ENCODE results near the gene MGST3. TPM values are rescaled to one million over a fixed set of nuclear protein-coding genes. Genes with fewer than 3 reads are reported as not detected.

MGST3 gene
- total RNA-seq, 4 donors from 2014 or later: 319 to 444 (median 396) TPM

DNA sequence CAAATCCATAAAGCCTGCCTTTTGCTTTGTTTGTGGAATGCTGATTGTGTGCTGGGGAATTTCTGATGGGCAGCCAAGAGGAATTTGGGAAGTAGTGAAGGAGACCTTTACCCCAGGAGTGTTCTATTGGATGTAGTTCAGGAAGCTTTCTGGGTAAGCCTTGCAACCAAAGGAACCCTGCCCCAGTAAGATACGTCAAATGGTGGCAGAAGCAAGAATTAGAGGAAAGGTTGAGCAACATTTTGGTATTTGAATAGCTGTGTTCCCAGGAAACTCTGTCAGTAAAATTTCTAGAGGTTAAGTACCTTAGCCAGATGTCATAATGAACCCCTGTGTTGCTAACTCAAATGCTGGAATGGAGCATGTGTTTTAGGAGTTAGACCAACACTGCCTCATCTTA, 6.4 kb downstream of the MGST3 start:
- TF ChIP-seq, protein P1, sequence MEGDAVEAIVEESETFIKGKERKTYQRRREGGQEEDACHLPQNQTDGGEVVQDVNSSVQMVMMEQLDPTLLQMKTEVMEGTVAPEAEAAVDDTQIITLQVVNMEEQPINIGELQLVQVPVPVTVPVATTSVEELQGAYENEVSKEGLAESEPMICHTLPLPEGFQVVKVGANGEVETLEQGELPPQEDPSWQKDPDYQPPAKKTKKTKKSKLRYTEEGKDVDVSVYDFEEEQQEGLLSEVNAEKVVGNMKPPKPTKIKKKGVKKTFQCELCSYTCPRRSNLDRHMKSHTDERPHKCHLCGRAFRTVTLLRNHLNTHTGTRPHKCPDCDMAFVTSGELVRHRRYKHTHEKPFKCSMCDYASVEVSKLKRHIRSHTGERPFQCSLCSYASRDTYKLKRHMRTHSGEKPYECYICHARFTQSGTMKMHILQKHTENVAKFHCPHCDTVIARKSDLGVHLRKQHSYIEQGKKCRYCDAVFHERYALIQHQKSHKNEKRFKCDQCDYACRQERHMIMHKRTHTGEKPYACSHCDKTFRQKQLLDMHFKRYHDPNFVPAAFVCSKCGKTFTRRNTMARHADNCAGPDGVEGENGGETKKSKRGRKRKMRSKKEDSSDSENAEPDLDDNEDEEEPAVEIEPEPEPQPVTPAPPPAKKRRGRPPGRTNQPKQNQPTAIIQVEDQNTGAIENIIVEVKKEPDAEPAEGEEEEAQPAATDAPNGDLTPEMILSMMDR (IDR thresholded peaks at IDR 0.05; ENCODE audit: low read depth): no peak

DNA sequence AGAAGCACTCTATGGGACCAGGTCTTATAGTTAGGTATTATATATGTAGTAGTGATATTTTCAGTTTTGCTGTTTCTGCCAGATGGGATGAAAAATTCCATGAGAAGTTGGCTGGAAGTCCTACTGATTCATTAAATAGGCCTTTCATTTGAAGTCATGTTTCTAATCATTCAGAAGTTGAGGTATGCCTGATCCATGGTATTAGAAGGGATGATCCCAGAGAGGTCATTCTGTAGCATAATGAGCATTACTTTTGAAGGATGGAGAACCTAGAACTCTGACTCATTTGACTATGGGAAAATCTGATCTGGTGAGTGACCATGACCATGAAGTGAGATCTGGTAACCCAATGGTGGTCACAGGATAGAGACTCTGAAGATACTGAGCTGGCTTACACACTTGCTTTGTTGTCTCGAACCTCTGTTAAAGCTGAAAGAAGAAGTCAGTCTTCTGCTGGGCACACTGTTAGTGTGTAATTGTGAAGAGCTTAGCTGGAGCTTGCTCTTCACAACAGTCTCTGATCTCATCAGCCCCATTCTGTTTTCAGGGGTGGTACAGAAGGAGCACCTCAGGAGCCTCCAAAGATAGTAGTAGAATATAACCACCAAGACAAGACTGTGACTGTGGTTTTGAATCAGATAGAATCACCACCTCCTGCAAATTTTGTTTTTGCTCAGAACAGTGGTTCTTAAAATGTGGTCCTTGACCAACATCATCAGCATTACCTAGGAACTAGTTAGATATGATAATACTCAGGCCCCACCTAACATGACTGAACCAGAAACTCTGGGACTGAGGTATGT, 9.0 kb downstream of the MGST3 start:
- TF ChIP-seq, protein P1 (IDR thresholded peaks at IDR 0.05; ENCODE audit: low read depth): no peak

DNA sequence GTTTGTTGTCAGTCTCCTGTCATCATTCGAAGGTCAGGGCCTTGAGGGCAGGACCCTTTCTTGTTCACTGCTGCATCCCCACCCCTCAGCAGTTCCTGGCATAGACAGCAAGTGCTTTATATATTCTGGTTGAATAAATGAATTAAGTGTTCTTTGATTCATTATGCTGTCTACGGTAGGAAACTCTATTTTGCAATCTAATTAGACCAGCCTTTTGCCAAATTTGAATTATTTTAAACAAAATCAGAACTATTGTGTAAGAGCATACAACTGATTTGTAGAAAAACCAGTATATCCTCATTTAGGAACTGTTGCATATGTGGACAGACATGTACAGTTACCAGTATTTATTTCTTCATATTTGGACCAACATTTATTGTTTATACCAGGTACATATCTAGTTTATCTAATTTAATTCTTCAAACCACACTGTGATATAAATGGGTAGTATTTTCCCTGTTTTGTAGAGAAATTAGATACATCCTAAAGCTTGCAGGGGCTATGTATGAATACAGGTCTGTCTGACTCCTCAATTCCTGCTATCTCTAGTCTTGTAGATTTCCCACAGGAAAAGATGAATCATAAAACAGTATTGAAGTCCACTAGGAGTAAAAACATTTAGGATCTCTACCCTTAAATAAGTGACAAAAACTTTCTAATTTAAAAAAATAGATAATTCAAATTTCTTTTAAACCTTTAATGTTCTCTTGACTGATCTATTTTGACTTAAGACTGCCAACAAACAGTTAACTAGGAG, 10.4 kb downstream of the MGST3 start:
- TF ChIP-seq, protein P1 (IDR thresholded peaks at IDR 0.05; ENCODE audit: low read depth): no peak

DNA sequence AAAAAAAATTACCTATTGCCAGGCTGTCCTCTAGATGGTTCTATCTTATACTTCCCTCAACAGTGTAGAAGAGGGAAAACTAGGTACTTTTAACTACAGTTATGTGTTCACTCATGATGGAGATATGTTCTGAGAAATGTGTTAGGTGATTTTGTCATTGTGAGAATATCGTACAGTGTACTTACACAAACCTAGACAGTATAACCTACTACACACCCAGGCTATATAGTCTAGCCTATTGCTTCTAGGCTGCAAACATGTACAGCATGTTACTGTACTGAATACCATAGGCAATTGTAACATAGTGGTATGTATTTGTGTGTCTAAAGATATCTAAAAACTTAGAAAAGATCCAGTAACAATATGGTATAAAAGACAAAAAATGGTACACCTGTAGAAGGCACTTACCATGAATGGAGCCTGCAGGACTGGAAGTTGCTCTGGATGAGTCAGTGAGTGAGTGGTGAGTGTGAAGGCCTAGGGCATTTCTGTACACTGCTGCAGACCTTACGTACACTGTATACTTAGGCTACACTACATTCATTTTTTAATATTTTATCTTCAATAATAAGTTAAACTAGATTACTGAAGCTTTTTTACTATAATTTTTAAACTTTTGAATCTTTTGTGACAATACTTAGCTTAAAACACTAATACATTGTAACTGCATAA, 13.2 kb downstream of the MGST3 start:
- TF ChIP-seq, protein P1 (IDR thresholded peaks at IDR 0.05; ENCODE audit: low read depth): no peak

DNA sequence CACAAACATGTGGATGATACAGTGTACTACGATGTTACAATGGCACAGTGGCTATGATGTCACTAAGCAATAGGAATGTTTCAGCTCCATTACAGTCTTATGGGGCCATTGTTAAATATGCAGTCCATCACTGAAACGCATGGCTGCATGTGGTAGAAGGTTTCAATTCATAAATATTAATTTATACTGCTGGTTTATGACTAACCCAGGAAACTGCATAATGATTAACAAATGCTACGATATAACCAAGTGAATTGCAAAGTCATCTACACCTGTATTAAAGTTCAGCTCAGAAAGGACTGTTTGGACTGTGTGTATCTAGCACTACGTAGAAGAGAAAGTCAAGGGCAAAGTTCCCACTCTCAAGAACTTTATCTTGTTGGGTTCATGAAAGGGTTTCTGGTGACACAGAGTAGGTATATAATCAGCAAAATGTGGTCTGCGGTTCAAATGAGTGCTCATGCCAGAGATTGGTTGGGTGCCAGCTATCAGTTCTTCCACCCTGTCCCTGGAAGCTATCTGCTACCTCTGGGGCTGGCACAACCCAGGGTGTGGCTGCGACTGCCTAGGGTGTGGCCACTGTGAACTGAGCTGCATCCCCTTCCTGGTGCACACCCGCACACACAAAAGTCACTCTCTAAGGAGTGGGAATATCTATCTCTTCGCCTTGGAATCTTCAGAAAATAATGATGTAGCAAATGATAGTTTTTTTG, 14.8 kb downstream of the MGST3 start:
- TF ChIP-seq, protein P1 (IDR thresholded peaks at IDR 0.05; ENCODE audit: low read depth): no peak

DNA sequence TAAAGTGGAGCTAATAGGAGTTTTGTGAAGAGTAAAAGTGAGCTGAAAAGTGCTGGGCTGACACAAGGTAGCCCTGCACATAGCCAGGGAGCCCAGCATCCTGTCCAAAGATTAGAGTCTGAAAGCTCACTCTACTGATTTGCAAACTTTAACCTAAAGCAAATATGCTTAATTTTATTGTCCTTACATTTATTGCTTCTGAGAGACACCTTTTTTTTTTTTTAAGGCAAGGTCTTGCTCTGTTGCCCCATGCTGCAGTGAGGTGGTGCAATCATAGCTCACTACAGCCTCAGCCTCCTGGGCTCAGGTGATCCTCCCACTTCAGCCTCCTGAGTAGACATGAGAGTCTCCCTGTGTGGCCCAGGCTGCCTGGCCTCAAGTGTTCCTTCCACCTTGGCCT, 16.5 kb downstream of the MGST3 start:
- TF ChIP-seq, protein P1 (IDR thresholded peaks at IDR 0.05; ENCODE audit: low read depth): no peak
